Activated CD8-positive, alpha-beta memory T cell treated with anti-CD3 and anti-CD28 coated beads for 48 hours (primary cell): ENCODE measurements around the gene VPS51.
"Not testable (repeated sequence)": the region's sequence is repeated elsewhere in the genome, so short reads cannot be mapped to it uniquely, and the experiment has no call there.

ENCODE experiments used
- DNase-seq, 3 experiments: peaks; one replicate each; pipeline ENCODE4 v3.0.0-alpha.2; 2020; ENCODE audit warnings: low read depth in 2 of 3, low spot score in 2 of 3

VPS51 gene

DNA sequence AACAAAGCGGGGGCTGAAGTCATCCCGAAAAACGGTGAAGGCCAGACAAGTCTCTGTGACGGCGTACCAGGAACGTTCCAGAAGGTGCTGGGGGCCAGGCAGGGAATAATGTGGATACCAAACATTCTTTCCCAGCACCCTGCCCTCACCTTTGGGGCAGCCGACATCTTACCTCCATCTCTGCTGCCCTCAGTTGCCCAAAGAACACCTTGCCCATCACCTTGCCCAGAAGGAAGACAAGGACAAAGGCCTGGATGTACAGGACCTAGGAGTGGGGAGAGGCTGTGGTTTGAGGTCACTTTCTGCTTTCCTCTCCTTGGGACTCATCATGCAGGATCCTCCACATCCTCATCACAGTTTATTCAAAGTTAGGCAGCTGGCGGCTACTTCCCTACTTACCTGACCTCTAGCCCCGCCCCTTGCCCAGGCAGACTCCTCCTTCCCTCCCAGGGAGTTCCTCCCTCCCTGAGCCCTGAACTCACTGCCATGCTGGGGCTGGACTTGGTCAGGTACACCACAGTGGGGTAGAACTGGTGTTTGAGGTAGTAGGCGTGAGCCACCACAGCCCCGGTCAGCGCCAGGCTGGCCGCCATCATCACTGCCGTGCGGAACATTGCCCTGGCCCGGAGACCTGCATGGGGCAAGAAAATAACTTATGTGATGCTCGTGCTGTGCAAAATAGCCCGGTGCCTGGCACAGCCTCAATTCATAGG lies 37.1 kb downstream of the VPS51 start:
- DNase-seq: no peak

DNA sequence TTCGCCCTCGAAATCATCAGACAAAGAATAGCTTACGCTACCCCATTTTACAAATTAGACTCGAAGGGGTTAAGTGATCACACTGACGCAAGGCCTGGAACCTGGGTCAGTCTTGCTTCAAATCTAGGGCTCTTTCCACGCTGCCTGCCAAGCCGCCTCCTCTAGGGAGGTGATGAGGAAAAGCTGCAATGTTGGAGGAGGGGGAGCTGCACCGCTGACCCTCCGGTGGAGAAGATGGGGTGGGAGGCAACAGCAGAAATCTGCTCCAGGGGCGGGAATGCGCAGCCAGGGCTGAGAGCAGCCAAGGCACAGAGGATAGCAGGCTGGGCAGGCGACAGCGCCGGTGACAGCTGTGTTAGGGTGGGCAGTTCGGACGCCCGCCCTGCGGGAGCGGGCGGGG lies 37.7 kb downstream of the VPS51 start:
- DNase-seq: no peak

DNA sequence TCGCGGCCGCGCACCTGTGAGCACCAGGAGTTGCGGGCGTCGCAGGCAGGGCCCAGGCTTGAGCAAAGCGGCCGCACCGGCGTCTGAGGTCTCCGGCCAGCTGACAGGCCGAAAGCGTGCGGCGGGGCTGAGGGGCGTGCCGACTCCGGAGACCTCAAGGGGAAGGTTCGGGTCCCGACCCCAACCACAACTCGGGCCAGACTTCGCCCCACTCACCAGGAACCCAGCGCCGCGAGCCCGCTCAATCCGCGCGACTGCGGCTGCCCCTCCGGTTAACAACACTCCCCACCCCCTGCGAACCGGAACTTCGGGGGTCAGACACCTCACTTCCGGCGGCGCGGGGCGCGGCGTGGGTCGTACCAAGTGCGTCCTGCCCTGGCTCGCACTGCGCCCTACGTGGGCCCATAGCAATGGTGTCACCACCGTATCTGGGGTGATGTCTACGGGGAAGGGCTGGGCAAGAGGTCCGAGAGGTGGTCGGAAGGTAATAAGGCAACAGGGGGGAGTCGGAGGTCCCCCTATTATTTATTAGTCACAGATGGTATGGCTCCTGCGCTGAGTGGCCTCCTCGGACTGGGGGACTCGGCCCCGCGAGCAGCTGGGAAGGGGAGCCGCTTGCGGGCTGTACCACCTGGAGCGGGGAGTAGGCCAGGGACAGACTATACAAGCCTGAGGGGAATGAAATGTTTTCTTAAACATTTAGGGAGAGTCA lies 38.4 kb downstream of the VPS51 start, which contains the start of gene SYVN1:
SYVN1 (minus strand) TSS at position 280 of the 712 bp plus-strand sequence. CDS start 918 bp downstream, outside the sequence.
- peak; percentile 84 to 87 (median 86) for DNase-seq

DNA sequence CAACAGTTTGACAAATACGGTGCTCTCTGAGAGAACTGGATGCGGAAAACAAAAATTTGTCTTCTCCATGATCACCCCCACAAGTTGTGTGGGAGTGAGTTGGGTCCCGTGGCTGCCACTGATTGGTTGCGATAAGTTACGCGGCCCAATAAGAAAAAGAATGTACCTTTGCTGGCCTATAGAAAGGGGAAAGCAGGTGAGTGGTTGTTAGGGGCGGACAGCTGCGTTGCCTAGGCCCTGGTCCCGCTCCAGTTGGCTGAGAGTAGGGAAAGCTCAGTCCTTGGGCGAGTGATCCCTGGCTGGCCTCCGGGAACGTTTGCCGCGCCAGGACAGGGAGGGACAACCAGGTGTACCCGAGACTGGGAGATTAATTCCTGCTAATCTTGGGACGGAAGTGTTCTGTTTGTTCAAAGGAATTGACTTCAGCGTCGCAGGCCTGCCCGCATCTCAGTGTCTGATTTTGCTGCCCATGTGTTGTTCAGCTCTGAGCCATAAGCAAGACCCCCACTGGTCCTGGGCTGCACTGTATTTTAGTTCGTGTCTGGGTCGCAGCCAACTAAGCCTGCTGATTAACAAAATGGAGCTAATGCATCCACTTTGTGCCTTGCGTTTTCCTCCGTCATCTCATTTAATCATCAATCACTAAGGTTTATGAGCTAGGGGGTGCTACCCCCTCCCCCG lies 39.1 kb downstream of the VPS51 start:
- DNase-seq: no peak

DNA sequence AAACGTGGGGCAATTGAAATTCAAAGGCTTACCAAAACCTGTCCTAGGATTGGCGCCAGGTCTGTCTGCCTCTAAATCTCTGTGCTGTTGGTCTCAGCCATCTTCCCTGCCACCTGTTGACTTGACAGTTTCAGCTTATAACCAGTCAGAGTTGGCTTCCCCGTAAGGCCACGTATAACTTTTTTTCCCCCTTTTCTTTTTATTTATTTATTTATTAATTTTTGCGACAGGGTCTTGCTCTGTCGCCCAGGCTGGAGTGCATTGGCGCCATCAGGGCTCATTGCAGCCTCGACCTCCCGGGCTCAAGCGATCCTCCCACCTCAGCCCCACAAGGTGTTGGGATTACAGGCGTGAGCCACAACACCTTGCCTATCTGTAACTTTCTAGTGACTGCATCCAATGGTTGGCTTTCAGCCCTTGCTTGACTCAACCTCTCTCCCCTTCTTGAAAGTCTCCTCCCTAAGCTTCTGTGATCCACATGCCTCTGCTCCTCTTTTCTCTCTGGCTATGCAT lies 39.7 kb downstream of the VPS51 start:
- no peak for DNase-seq

DNA sequence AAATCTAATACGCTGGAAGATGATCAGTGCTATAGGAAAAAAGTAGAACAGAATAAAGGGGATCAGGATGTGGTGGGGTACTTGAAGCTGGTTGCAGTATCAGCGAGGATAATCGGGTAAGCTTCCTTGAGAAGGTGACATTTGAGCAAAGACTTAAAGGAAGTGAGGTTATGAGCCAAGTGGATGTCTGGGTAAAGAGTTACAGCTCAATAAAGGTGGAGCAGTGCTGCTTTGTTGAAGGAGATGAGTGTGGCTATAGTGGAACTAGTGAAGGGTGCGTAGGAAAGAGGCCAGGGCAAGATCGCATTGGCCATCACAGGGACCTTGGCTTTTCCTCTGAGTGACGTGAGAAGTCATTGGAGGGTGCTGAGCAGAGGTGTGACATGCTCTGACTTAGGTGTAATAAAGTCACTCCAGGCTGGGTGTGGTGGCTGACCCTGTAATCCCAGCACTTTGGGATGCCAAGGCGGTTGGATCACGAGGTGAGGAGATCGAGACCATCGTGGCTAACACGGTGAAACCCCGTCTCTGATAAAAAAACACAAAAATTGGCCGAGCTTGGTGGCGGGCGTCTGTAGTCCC lies 40.6 kb downstream of the VPS51 start:
- DNase-seq: no peak

DNA sequence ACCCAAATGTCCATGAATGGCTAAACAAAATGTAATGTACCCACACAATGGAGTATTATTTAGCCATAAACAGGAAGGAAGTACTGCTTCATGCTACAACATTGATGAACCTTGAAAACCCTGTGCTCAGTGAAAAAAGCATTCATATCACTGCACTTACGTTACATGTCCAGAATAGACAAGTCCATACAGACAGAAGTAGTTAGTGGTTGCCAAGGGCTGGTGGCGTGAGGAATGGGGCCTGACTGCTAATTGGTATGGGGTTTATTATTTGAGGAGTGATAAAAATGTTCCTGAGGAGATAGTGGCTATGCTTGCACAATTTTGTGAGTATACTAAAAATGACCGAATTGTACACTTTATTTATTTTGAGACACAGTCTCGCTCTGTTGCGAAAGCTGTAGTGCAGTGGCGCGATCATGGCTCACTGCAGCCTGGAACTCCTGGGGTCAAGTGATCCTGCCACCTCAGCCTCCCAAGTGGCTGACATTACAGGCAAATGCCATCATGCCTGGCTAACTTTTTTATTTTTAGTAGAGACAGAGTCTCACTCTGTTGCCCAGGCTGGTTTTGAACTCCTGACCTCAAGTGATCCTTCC lies 46.0 kb downstream of the VPS51 start:
- DNase-seq: no peak

DNA sequence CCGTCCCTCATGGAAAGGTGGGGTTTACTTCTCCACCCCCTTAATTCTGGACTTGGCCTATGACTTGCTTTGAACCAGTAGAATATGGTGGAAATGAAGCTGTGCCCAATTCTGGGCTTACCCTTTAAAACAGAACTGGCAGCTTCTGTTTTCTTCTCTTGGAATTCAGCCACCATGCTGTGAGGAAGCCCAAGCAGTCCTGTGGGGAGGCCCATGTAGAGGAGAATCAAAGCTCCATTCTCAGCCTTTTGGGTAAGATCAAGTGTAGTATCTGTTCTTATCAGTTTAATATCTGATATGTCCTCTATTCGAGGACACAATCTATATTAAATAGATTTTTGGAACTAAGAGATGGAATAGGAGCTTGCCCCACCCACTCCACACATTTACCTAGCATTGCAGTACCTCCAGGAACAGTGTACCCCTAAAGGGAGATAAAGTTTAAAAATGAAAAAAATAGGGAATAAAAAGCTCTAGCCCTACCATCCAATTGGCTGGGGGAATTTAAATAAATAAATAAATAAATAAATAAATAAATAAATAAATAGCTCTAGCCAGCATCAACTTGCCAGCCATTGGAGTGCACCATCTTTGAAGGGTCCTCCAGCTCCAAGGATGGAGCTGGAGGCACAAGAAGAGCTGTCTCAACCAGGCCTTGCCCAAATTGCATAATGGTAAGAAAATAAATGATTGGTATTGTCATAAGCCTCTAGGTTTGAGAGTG lies 51.5 kb downstream of the VPS51 start:
- no peak for DNase-seq

DNA sequence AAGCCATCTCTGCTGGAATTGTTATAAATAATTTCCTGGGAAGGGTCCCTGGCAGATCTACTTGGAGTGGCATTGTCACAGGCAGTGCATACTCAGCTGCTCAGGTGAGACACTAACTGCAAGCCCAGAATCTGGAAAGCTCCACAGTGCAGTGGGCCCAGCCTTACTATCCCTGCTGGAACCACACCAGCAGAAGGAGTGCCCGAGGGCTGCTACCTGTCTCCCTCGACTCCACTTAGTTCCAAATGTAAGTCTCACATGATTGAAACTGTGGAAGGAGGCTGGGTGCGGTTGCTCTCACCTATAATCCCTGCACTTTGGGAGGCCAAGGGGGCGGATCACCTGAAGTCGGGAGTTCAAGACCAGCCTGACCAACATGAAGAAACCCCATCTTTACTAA lies 52.6 kb downstream of the VPS51 start:
- no peak for DNase-seq

DNA sequence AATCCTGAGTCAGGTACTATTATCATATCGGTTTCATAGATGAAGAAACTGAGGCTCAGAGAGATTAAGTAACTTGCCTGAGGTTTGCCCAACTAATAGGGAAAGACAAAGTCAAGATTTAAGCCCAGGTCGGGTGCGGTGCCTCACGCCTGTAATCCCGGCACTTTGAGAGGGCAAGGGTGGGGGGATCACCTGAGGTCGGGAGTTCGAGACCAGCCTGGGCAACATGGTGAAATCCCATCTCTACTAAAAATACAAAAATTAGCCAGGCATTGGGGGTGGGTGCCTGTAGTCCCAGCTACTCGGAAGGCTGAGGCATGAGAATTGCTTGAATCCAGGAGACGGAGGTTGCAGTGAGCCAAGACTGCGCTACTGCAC lies 54.1 kb downstream of the VPS51 start:
- not testable (repeated sequence) for DNase-seq

DNA sequence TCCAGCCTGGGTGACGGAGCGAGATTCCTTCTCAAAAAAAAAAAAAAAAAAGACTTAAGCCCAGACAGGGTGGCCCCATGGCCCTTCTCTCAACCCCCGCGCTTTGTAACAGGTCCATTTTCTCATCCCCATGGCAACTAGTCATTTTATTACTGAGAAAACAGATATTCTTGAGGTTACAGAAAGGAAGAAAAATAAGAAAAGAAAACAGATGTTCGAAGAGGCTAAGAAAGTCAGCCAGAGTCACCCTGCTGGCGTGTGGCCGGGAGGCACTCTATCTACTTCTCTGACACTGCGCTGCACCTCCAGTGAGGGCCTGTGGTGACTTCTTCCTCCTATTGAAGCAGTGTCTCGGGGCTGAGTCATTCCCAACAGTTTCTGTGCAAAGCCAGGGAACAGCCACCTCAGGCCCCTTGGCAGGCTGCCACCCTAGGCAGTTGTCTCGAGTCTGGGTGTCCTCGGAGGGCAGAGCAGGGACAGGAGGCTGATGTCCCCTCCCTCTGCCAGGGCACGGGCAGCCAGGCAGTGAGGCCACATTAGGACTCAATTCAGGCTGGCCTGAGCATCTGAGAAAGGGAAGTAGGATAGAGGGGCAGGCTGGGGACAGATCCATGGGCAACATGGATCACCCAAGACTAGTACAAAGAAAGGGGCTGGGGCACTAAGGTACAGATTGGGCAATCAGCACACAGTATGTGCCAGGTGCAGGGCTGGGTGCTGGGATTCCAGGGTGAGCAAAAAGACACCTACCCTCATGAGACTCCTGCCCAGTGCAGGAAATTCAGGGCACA lies 54.7 kb downstream of the VPS51 start:
- no peak for DNase-seq

DNA sequence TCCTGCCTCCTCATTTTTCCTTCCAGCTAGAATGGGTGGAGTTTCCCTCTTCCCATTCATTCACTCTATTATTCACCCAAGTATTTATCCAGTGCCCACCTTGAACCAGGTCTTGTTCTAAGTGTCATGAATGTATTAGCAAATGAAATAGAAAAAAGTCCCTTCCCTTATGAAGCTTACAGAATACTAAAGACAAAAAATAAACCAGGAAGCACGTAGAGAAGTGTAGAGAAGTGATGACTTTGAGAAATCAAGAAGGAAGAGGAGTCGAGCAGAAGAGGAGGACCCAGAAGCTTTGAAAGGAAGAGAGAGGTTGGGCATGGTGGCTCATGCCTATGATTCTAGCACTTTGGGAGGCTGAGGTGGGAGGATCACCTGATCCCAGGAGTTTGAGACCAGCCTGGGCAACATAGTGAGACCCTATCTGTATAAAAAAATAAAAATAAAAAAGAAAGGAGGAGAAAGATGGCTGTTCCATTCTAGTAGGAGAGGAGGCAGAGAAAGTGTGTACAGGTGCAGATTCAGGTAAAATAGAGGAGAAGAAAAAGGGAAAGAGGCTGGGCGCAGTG lies 55.4 kb downstream of the VPS51 start:
- no peak for DNase-seq

DNA sequence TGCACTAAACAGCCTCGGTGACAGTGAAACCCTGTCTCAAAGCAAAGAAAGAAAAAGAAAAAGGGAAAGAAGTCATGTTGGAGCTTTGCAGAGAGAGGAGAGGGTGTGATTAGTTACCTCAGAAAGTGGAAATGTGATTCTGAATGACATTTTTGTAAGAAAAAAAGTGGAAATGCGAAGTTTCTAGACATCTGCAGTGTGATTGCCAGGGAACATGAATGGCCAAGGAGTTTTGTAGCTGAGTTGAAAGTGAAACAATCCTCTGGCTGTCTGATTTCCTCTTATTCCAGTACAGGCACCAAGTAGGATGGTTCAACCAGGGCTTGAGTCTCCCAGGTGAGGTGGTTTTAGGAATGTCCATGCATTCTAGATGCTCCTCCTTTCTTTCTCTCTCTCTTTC lies 56.1 kb downstream of the VPS51 start:
- no peak for DNase-seq

DNA sequence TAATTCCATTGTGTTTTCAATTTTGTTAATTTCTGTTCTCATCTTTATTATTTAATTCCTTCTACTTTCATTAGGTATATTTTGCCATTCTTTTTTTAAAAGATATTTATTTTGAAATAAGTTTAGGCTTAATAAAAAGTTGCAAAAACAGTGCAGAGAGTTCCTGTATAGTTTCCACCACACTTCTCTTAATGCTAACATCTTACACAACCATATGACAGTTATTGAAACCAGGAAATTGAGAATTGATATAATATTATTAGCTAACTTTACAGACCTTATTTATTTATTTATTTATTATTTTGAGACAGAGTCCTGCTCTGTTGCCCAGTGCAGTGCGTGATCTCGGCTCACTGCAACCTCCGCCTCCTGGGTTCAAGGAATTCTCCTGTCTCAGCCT lies 60.2 kb downstream of the VPS51 start:
- no peak for DNase-seq

DNA sequence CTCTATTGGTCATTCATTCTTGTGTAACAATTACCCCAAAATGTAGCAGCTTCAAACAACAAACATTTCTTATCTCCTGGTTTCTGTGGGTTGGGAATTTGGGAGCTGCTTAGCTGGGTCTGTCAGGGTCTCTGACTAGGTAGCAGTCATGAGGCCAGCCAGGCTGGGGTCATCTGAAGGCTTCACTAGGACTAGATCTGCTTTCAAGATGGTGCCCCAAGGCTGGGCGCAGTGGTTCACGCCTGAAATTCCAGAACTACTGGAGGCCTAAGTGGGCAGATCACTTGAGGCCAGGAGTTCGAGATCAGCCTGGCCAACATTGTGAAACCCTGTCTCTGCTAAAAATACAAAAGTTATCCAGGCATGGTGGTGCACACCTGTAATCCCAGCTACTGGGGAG lies 60.9 kb downstream of the VPS51 start:
- DNase-seq: no peak

DNA sequence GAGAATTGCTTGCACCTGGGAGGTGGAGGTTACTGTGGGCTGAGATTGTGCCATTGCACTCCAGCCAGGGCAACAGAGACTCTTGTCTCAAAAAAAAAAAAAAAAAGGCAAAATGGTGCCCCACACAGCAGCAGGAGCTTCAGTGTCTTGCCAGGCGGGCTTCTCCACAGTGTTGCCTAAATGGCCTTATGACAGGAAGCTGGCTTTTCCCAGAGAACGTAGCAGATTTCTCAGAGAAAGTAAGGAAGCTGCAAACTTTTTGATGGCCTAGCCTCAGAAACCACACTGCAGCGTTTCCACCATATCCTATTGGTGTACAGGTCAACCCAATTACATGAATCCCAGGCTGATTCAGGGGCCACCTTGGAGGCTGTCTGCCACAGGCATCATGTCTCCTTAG lies 61.3 kb downstream of the VPS51 start:
- DNase-seq: no peak

DNA sequence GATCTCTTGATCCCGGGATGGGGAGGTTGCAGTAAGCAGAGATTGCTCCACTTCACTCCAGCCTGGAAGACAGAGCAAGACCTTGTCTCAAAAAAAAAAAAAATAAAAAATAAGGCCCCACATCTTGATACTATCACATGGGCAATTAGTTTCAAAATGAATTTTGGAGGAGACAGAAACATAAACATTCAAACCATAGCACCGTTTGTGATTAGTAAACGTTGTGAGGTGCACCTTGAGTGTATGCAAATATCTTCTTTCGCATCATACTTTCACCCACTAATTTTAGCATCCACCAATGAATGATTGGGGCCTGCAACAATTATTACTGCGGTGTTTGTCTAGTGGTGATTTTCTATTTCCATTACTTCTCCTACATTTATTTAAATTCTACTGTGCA lies 63.0 kb downstream of the VPS51 start:
- no peak for DNase-seq

DNA sequence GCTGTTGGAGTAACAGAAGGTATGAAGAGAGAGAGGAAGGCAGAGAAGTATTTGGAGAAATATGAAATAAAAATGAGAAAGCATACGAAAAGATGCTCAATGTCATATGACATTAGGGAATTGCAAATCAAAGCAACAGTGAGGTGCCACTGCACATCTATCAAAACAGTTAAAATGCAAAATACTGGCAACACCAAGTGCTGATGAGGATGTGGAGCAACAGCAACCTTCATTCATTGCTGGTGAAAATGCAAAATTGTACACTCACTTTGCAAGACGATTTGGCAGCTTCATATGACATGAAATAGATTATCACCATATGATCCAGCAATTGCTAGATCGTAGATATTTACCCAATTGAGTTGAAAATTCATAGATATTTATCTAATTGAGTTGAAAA lies 64.6 kb downstream of the VPS51 start:
- DNase-seq: no peak
